GM18909 (cell line): ENCODE results near the gene UGT1A1.

Experiments used
- ATAC-seq: cut with Tn5 transposase; IDR thresholded peaks from one replicate; pipeline ENCODE4 v1.9.1; 2021; ENCODE audit warnings: mild to moderate bottlenecking; ENCODE audit not compliant: unreplicated experiment, poor library complexity

The UGT1A1 gene

GRCh38 chr2:233794128-233794658 lies 34.1 kb downstream of the UGT1A1 start:
- ATAC-seq = no peak

GRCh38 chr2:233795735-233796171 lies 35.7 kb downstream of the UGT1A1 start:
- ATAC-seq = no peak

DNA sequence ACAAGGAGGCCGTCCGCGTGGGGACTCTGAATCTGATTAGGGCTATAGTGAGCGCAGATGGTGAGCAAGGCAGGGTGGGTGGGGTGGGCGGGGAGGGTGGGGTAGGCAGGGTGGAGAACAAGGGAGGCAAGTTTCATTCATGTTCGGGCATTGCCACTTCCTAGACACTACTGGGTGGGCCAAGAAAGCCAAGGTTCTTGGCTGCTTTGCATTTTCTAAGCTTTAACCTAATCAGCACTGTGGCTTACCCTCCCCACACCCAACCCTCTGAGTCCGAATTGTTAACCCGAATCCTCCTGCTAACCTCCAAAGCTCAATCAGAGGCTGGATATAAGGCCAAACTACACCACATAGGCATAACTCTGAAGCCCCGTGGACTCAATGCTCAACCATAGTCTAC lies 36.2 kb downstream of the UGT1A1 start:
- ATAC-seq = no peak

DNA sequence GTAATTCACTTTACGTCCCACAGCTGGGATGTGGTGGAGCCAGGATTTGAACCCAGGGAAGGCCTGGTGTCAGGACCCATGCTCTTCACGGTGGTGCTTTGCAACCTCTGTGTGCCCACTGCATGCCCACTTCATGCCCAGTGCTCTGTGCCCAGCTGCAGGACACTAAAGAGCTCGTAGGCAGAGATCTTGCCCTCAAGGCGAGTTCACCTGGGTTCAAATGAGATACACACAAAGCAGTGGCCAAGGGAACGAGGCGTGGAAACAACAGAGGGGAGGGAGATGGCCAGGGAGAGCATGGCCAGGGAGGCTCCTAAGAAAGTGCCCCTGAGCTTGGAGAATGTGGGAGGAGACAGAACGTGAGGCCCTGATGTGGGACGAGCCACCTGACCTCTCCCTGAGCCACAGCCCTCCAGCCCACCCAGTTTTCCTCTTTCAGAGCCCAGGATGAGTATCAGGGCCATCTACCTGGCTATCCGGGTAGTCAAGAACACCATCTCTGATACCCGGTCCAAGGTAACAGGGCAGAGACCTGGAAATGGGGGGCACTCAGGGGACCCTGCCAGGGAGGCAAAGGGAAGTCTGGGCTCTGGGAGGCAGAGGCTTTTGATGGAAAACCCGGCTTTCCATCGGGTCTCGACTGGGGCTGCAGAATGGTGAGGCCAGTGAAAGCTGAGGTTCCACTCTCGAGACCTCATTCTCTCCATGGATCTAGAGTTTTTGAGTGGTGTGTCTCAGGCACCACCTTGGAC lies 38.4 kb downstream of the UGT1A1 start:
- ATAC-seq = no peak

- ATAC-seq = no peak
Observed at GRCh38 chr2:233799087-233799665, 39.1 kb downstream of the UGT1A1 start.

- ATAC-seq = no peak
Observed at GRCh38 chr2:233799716-233800115, 39.6 kb downstream of the UGT1A1 start.

DNA sequence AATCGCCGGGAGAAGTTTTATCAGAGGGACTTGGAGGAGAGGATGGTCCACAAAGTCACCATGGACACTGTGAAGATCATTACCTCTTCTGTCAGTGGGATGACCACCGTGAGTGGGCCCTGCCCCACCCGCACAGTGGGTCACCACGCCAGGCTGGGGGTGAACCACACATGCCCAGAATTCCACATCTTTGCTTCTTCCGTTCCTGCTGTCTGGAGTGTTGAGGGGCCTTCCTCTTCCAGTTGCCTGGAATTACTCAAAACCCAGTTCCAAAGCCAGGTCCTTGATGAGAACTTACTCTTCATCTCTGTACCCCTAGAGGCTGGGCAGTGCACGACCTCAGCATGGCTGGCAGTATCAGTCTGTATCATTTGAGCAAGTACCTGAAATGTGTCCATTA lies 40.1 kb downstream of the UGT1A1 start:
- ATAC-seq = no peak

GRCh38 chr2:233801357-233802131 lies 41.5 kb downstream of the UGT1A1 start:
- ATAC-seq = no peak

DNA sequence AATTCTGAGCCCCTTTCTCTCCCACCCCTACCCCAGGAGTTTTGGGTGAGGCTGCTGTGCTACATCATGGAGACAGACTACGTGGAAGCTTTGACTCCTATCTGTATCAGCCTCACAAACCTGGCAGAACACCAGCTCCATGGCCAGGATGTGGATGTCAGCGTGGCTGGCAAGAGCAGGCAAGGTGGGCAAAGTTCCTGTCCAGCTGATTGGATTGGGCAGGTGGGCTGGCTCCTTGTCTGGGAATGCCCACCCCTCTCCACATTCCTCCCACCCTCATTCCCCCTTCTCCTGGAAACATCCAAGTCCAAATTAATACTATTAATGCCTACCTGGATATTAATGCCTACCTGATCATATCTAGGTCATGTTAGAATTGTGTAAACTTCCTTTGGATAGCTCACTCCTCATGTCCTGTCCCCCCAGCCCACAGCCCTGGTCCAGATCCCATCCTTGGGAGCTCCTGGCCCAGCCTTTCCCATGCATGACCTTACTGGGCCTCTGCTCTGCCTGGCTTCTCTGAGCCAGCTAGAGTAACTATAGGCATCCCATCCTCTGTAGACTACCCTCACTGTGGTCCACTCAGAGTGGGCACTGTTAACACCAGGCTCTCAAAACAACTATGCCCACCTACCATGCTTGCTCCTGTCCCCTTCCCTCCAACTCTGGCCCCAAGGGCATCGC lies 42.2 kb downstream of the UGT1A1 start:
- ATAC-seq = no peak

DNA sequence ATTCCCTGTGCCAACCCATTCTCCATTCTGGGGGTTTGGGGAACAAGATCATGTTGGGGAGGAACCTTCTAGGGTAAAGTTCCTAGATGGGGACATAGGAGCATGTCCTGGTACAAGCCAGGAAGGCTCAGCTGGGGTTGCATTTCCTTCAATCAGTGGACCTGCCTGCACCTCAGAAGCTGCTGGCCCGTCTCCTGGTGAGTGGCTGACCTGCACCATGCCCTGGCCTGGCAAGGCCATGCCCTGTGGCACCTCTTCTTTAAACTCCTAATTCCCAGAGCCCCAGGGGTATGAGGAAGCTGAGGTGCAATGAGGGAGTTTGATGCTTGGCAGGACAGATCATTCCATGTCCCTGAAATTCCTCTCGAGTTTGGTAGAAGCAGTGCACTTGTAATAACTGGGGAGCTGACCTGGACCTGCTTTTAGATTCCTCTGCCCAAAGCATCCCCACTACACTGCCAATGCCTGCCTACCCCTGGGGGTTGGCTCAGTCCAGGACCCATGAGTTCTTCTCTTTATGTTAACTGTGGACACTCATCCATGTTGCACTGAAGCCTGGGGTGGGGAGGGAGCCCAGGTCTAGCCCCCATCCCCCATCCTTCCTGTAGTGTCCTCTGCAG lies 43.3 kb downstream of the UGT1A1 start:
- ATAC-seq = no peak

GRCh38 chr2:233803994-233804393 lies 43.9 kb downstream of the UGT1A1 start:
- no peak for ATAC-seq

DNA sequence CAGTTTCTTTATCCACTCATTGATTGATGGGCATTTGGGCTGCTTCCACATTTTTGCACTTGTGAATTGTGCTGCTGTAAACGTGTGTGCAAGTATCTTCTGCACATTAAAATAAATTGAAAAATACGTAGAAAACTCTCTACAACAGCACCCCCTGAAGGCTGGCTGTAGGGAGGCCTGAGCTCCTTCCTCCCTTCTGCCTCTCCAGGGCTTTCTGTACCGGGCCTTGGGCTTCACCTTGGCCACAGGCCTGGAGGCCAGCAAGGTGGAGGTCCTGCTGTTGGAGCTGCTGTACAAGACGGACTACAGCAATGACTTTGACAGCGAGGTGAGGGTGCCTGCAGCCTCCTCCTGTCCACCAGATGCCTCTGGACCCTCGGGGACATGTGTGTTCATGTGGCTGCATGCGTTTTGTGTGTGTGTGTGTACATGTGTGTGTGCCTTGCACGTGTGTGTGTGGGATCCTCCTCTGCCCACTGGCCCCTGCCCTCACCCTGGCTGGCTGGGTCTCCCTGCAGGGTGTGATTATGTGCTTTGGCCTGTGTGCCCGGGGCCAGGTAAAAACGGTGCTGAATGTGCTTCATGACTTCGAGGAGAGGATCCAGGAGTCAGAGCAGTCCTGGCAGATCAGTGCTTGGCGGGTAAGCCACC lies 47.3 kb downstream of the UGT1A1 start:
- ATAC-seq = no peak

DNA sequence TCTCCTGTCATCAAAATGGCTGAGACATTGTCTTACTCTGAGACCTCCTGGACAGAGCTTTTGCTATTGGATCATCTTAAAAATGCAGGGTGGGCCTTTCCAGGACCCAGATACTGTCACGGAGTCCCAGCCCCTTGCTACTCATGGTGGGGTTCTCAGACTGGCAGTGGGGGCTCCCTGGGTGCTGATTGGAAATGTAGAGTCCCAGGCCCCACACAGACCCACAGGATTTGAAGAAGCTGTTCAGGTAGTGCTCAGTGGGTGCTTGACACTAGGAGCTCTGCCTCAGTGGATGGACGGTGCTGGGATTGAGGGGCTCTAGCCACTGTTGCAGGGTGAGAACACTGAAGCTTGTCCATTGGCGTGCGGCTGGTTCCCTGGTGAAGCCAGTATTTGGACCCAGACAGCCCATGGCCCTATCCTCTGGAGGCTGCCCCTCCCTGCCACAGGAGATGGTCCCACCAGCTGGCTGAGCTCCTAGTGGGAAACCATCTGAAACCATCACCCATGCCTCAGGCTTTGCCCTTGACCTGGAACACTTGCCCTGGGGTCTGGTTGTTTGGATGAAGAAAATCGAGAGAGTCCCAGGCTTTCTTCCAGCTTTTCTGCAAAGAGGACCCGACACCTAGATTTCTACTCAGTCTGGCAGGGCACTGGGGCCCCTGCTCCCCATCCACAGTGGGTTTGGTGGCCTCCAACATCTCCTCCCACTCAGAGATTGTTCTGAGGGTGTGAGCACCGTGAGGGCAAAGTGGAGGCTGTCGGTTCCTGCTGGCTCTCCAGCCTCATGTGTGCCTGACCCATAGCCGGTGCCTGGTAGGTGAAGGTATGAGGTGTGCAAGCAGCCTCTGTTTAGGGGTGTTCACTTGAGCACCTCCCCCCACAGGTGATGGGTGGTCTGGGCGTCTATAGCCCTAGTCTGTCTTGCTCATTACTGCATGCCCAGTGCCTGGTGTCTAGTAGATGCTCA lies 48.2 kb downstream of the UGT1A1 start:
- ATAC-seq = no peak

DNA sequence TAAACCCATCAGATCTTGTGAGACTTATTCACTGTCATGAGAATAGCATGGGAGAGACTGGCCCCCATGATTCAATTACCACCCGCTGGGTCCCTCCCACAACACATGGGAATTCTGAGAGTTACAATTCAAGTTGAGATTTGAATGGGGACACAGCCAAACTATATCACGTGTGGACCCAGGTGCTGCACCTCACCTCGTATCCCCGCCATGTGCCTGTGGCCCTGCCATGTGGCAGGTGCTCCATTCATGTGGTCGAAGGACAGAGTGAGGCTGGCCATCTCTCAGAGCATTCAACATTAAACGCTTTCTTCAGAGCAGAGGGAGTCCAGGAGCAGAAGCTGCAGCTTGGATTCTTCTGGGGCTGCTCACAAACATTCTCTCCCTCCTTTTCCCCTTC lies 50.3 kb downstream of the UGT1A1 start:
- ATAC-seq = no peak

DNA sequence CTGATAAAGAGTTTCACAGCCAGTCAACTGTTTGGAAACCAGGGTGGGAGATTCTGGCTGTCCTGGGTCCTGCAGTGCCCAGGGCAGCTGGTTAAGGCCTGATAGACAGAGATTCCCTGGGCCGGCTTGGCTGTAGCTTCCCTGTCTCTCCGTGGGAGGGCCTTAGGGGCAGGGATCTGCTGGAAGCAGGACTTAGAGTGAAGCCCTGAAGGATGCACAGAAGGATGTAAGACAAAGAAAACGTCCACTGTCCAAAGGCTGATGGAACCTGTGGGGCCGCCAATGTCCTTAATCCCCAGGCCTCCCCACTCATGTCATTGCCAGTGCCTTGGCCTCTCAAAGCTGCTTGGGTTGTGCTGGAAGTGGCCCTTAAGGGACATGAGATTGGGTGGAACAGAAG lies 51.0 kb downstream of the UGT1A1 start:
- no peak for ATAC-seq

- no peak for ATAC-seq
Observed at GRCh38 chr2:233811732-233812131, 51.7 kb downstream of the UGT1A1 start.

- no peak for ATAC-seq
Observed at GRCh38 chr2:233813236-233814055, 53.4 kb downstream of the UGT1A1 start.
